HepG2 (cell line): ENCODE measurements around the gene VSIG2. TPM values are rescaled to one million over a fixed set of nuclear protein-coding genes. Genes with fewer than 3 reads are reported as not detected.

Source experiments
- CAMTA2 ChIP-seq: sonication (generic); formaldehyde crosslinking; IDR thresholded peaks from 2 replicates; pipeline ENCODE4 v1.4.0; 2020; ENCODE audit warnings: mild to moderate bottlenecking, missing genetic modification reagents, borderline replicate concordance
- CTCF ChIP-seq: sonication (generic); formaldehyde crosslinking; IDR thresholded peaks from 2 replicates; pipeline ENCODE4 v1.5.0; 2020; ENCODE audit warnings: mild to moderate bottlenecking, missing genetic modification reagents, moderate library complexity
- EHMT2 ChIP-seq: fragments of 200-600 bp; sonication (generic); IDR thresholded peaks from 2 replicates; pipeline ENCODE4 v1.7.0; 2017; ENCODE audit warnings: antibody characterized with exemption, low read depth, low read length, borderline replicate concordance
- GATAD1 ChIP-seq: IDR thresholded peaks from 2 replicates; pipeline ENCODE4 v1.6.1; 2016; ENCODE audit warnings: missing genetic modification reagents, missing compliant biosample characterization
- HNF1A ChIP-seq, 2 experiments: sonication (generic) in 1 of 2; formaldehyde crosslinking in 1 of 2; IDR thresholded peaks; 2 replicates each; pipeline versions ENCODE4 v1.4.0 to v1.6.1; 2016 to 2020; ENCODE audit warnings: borderline replicate concordance in 1 of 2, low read depth in 1 of 2, mild to moderate bottlenecking in 1 of 2, missing genetic modification reagents in 1 of 2
- HNRNPLL ChIP-seq: fragments of 200-400 bp; formaldehyde crosslinking; IDR thresholded peaks from 2 replicates; pipeline ENCODE4 v1.6.1; 2017; ENCODE audit warnings: mild to moderate bottlenecking, low read depth, low read length; ENCODE audit not compliant: poor library complexity, severe bottlenecking
- KAT8 ChIP-seq: IDR thresholded peaks from 2 replicates; pipeline ENCODE4 v1.6.1; 2016; ENCODE audit warnings: missing genetic modification reagents, missing compliant biosample characterization
- KLF9 ChIP-seq: IDR thresholded peaks from 2 replicates; pipeline ENCODE4 v1.6.1; 2016; ENCODE audit warnings: low read depth
- MTA3 ChIP-seq: sonication (generic); formaldehyde crosslinking; IDR thresholded peaks from 2 replicates; pipeline ENCODE4 v1.4.0; 2020; ENCODE audit warnings: missing genetic modification reagents
- MYC ChIP-seq: sonication (generic); formaldehyde crosslinking; IDR thresholded peaks from 2 replicates; pipeline ENCODE4 v1.9.0; 2021; ENCODE audit warnings: missing genetic modification reagents, borderline replicate concordance
- MZF1 ChIP-seq: sonication (generic); formaldehyde crosslinking; IDR thresholded peaks from 2 replicates; pipeline ENCODE4 v1.8.1; 2023; ENCODE audit warnings: mild to moderate bottlenecking, missing genetic modification reagents, borderline replicate concordance
- POLR2G ChIP-seq: fragments of 200-400 bp; formaldehyde crosslinking; IDR thresholded peaks from 2 replicates; pipeline ENCODE4 v1.6.1; 2018; ENCODE audit warnings: mild to moderate bottlenecking, low read depth, low read length, moderate library complexity
- SATB2 ChIP-seq: sonication (generic); formaldehyde crosslinking; IDR thresholded peaks from 2 replicates; pipeline ENCODE4 v1.5.0; 2020; ENCODE audit warnings: missing genetic modification reagents
- SMAD9 ChIP-seq: sonication (generic); formaldehyde crosslinking; IDR thresholded peaks from 2 replicates; pipeline ENCODE4 v1.5.1; 2020; ENCODE audit warnings: mild to moderate bottlenecking, missing genetic modification reagents
- STAG1 ChIP-seq: sonication (generic); formaldehyde crosslinking; IDR thresholded peaks from 2 replicates; pipeline ENCODE4 v1.4.0; 2020; ENCODE audit warnings: missing genetic modification reagents
- TEAD2 ChIP-seq: sonication (generic); formaldehyde crosslinking; IDR thresholded peaks from 2 replicates; pipeline ENCODE4 v1.9.0; 2021; ENCODE audit warnings: missing genetic modification reagents
- ZNF251 ChIP-seq: sonication (generic); formaldehyde crosslinking; IDR thresholded peaks from 2 replicates; pipeline ENCODE4 v1.9.0; 2021; ENCODE audit warnings: mild to moderate bottlenecking, missing genetic modification reagents
- ZNF253 ChIP-seq: sonication (generic); formaldehyde crosslinking; IDR thresholded peaks from 2 replicates; pipeline ENCODE4 v1.8.0; 2022; ENCODE audit warnings: mild to moderate bottlenecking, missing genetic modification reagents, borderline replicate concordance
- ZNF562 ChIP-seq: sonication (generic); formaldehyde crosslinking; IDR thresholded peaks from 2 replicates; pipeline ENCODE4 v1.8.0; 2022; ENCODE audit warnings: missing genetic modification reagents, borderline replicate concordance
- ZNF644 ChIP-seq: IDR thresholded peaks from 2 replicates; pipeline ENCODE4 v1.6.1; 2016; ENCODE audit warnings: low read depth
- ZNF678 ChIP-seq: sonication (generic); formaldehyde crosslinking; IDR thresholded peaks from 2 replicates; pipeline ENCODE4 v1.4.0; 2020; ENCODE audit warnings: mild to moderate bottlenecking, missing genetic modification reagents
- polyA plus RNA-seq, 8 experiments: library from polyadenylated mRNA; depleted of rRNA in 3 of 8; stranded (reverse) in 7 of 8; unstranded in 1 of 8; fragments of >200 nt; fragmentation: Illumina TruSeq in 4 of 8; extraction: Trizol in 4 of 8; gene quantifications; 2 replicates each; pipeline versions ENCODE4 v1.2.1 to v1.2.3, GENCODE V29; 2011 to 2016; ENCODE audit warnings: low read depth in 4 of 8, missing spikeins in 1 of 8, mixed read lengths in 1 of 8; ENCODE audit not compliant: insufficient read depth in 1 of 8
- total RNA-seq, 5 experiments: library from RNA; depleted of rRNA; stranded (reverse); fragments of >200 nt; fragmentation: Illumina TruSeq; extraction: Trizol; gene quantifications; 2 replicates each; pipeline ENCODE4 v1.2.3, GENCODE V29; 2016; ENCODE audit warnings: low read depth in 1 of 5
- TF ChIP-seq, protein P1 (sequence below): sonication (generic); formaldehyde crosslinking; IDR thresholded peaks from 2 replicates; pipeline ENCODE4 v1.5.1; 2020; ENCODE audit warnings: mild to moderate bottlenecking, moderate library complexity, missing genetic modification reagents

Gene VSIG2
- total and polyA plus RNA-seq, 2 of the 13 experiments (the other 11 are each of a cell fraction or from before 2014, with no cell fraction given): 0.80 to 2.7 TPM

- TF ChIP-seq HNF1A (IDR thresholded peaks at IDR 0.05; ENCODE audit: low read depth) (peak; percentile 84), HNF1A (CRISPR knock-in tag; IDR thresholded peaks at IDR 0.05; ENCODE audit: borderline replicate concordance) (peak; percentile 71), POLR2G (peak; percentile 48; the same call in 1 of the 2 replicates), MYC (CRISPR knock-in tag) (peak; percentile 32; the same call in 1 of the 2 replicates), MTA3 (CRISPR knock-in tag) (no peak), ZNF253 (CRISPR knock-in tag) (no peak), CTCF (CRISPR knock-in tag) (peak; percentile 91), ZNF562 (CRISPR knock-in tag) (no peak), STAG1 (CRISPR knock-in tag) (peak; percentile 72), KLF9 (CRISPR knock-in tag) (no peak), CAMTA2 (CRISPR knock-in tag) (no peak), ZNF251 (CRISPR knock-in tag) (no peak), KAT8 (CRISPR knock-in tag) (peak; percentile 26; the same call in 1 of the 2 replicates), SMAD9 (CRISPR knock-in tag) (no peak), SATB2 (CRISPR knock-in tag) (no peak), GATAD1 (CRISPR knock-in tag) (no peak; the same call in 1 of the 2 replicates), ZNF644 (CRISPR knock-in tag) (0 out of 2 replicates have a peak, but pooled peaks have one; percentile 31), EHMT2 (no peak), ZNF678 (CRISPR knock-in tag) (0 out of 2 replicates have a peak, but pooled peaks have one; percentile 45), HNRNPLL (peak; percentile 78), TEAD2 (CRISPR knock-in tag) (no peak), MZF1 (CRISPR knock-in tag) (no peak)
- TF ChIP-seq, protein P1, sequence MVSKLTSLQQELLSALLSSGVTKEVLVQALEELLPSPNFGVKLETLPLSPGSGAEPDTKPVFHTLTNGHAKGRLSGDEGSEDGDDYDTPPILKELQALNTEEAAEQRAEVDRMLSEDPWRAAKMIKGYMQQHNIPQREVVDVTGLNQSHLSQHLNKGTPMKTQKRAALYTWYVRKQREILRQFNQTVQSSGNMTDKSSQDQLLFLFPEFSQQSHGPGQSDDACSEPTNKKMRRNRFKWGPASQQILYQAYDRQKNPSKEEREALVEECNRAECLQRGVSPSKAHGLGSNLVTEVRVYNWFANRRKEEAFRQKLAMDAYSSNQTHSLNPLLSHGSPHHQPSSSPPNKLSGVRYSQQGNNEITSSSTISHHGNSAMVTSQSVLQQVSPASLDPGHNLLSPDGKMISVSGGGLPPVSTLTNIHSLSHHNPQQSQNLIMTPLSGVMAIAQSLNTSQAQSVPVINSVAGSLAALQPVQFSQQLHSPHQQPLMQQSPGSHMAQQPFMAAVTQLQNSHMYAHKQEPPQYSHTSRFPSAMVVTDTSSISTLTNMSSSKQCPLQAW (CRISPR knock-in tag): peak; percentile 45; the same call in 1 of the 2 replicates
These were observed 6.6 kb upstream of the VSIG2 start (continued) for GRCh38 chr11:124758355-124759265.
